ENCODE measurements around the gene C6orf132.

- TF ChIP-seq CTCF (IDR thresholded peaks at IDR 0.05; ENCODE audit: low read length) (no peak), EZH2 (IDR thresholded peaks at IDR 0.05; ENCODE audit: borderline replicate concordance, low read length) (no peak)
These were observed 14.2 kb upstream of the C6orf132 start for GRCh38 chr6:42156638-42157037.

Measured in OCI-LY1 (cell line).